Activated T-cell treated with anti-CD3 and anti-CD28 coated beads, Interleukin-2, amount 50 U/mL, for 4 hours (primary cell): ENCODE results near the gene TES. TPM values are rescaled to one million over a fixed set of nuclear protein-coding genes. Genes with fewer than 3 reads are reported as not detected.

Experiments used
- total RNA-seq, 3 donors: library from RNA; stranded (reverse); gene quantifications; one replicate each; pipeline ENCODE4 v1.2.1, GENCODE V29; 2021

The TES gene
- total RNA-seq, 3 donors from 2014 or later = 38.0 to 57.1 (median 53.4) TPM

Other genes with a start within 250 kb of the TES start
- gene TFEC, start 179.8 kb upstream of the TES start, total RNA-seq = 1 to 10 TPM in 1 of 3 donors, under 1 TPM in 2; 0.66 to 1.9 (median 0.73) TPM